GM19468 (cell line): ENCODE data around the gene DCAKD.

Experiments used
- ATAC-seq: cut with Tn5 transposase; IDR thresholded peaks from one replicate; pipeline ENCODE4 v1.9.1; 2021; ENCODE audit warnings: mild to moderate bottlenecking, moderate library complexity, moderate number of reproducible peaks; ENCODE audit not compliant: unreplicated experiment; ENCODE audit errors: extremely low read depth

DCAKD gene

GRCh38 chr17:45034599-45034998 is 16.8 kb downstream of the DCAKD start:
- ATAC-seq: no peak

- ATAC-seq: no peak
Measured at GRCh38 chr17:45032174-45032541, 19.3 kb downstream of the DCAKD start.

- ATAC-seq: no peak
Measured at GRCh38 chr17:45031231-45032173, 19.9 kb downstream of the DCAKD start.

- ATAC-seq: no peak
Measured at GRCh38 chr17:45030733-45031132, 20.7 kb downstream of the DCAKD start.

- no peak for ATAC-seq
Measured at GRCh38 chr17:45029758-45030423, 21.5 kb downstream of the DCAKD start.

GRCh38 chr17:45029096-45029495 is 22.3 kb downstream of the DCAKD start:
- no peak for ATAC-seq

- no peak for ATAC-seq
Measured at GRCh38 chr17:45022655-45023339, 28.6 kb downstream of the DCAKD start.

GRCh38 chr17:45022288-45022648 is 29.2 kb downstream of the DCAKD start:
- no peak for ATAC-seq

GRCh38 chr17:45021607-45022287 is 29.7 kb downstream of the DCAKD start:
- ATAC-seq: no peak

- ATAC-seq: no peak
Measured at GRCh38 chr17:45020354-45021138, 30.9 kb downstream of the DCAKD start.

GRCh38 chr17:45018848-45019711 is 32.4 kb downstream of the DCAKD start:
- no peak for ATAC-seq

- ATAC-seq: no peak
Measured at GRCh38 chr17:45018514-45018847, 33.0 kb downstream of the DCAKD start.

- ATAC-seq: no peak
Measured at GRCh38 chr17:45016823-45017222, 34.6 kb downstream of the DCAKD start.

- ATAC-seq: no peak
Measured at GRCh38 chr17:45016237-45016636, 35.2 kb downstream of the DCAKD start.

- no peak for ATAC-seq
Measured at GRCh38 chr17:45013021-45013997, 38.1 kb downstream of the DCAKD start.

- no peak for ATAC-seq
Measured at GRCh38 chr17:45011767-45012166, 39.7 kb downstream of the DCAKD start.

GRCh38 chr17:45009676-45010467 is 41.6 kb downstream of the DCAKD start:
- no peak for ATAC-seq
